Measurements from ENCODE around the gene CALML5. TPM values are rescaled to one million over a fixed set of nuclear protein-coding genes. Genes with fewer than 3 reads are reported as not detected.
A peak's percentile ranks its signal among the peaks of the same experiment; 100 is the strongest.
"Not testable (repeated sequence)": the region's sequence is repeated elsewhere in the genome, so short reads cannot be mapped to it uniquely, and the experiment has no call there.

CALML5 gene
- total and polyA plus RNA-seq, 5 experiments from 2014 or later: not detected

DNA sequence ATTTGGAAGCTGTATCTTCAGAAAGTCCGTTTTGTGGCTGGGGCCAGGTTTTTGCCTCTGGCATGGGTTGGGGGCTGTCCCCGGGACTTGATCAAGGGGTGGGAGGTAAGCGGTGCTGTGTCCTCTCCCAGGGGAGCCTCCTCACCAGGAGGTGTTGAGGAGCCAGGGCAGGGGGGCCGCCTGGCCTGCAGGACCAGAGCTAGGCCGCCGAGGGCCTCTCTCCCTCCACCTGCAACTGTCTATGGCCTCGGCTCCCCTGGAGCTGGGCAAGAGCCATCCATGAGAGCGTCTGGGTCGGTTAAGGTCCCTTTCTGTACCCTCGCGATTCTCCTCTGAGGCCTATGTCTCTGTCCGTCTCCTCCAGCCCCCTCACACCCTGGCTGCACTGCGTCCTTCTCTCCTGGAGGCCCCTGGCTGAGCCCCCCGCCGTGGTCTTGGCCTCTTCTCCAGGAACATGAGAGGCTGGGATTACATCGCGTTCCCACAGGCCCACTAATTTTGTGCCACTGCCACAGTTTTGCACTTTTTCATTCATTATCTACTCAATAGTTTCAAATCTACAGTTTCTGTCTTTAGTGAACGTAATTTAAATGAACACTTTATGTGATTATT is 20.6 kb downstream of the CALML5 start:
- ATAC-seq: no peak
- Mint-ChIP-seq H3K9me3 (no peaks in the 10 kb centered on the region), H3K36me3 (no peaks in the 10 kb centered on the region), H3K4me3 (no peak overlapping the region), H3K27ac (peak overlapping the region in 2 of 10 donors; percentile 22 to 48), H3K27me3 (peaks cover 0 to 2% (median 0%) of the 10 kb centered on the region in 5 donors), H3K4me1 (peaks cover 0 to 4% (median 0%) of the 10 kb centered on the region in 4 donors)
- POLR2A ChIA-PET: no interaction called here
- no peak for DNase-seq

DNA sequence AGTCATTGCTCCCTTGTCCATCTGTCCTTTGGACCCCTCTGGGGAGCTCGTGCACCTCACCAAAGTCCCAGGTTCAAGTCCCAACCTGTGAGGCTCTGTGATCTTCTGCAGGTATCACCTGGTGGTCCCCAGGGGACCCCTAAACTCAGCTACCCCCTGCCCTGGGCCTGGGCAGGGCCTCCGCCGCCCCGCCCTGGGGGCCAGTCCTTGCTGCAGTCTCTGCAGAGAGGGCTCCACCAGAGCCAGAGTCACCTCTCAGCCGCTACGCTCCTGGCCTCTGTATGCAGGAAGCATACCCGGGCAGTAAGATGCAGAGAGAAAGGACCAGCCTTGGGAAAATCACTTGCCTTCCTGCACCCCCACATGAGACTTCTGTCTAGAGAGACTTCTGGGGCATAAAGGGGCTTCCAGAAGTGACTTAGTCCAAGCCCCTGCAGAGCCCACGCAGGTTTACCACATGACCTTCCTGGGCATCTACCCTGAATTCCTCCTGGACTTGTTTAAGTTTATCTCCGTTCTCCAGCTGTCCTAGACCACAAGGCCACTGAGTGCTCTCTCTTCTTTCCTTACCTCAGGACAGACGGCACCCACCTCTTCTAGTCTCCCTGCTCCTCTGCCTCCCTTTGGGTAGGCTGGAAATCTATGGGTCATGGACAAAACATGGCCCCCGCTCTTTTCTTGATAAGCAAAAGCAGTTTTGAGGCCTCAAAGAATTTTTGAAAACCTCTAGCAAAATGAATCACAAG is 21.2 kb downstream of the CALML5 start:
- no peak for DNase-seq
- no peak overlapping the region for H3K27ac Mint-ChIP-seq
- H3K36me3 Mint-ChIP-seq: no peaks in the 10 kb centered on the region
- POLR2A ChIA-PET: no interaction called here
- no peak for ATAC-seq
- H3K9me3 Mint-ChIP-seq: no peaks in the 10 kb centered on the region
- no peak overlapping the region for H3K4me3 Mint-ChIP-seq
- peaks cover 0 to 4% (median 0%) of the 10 kb centered on the region in 4 donors for H3K4me1 Mint-ChIP-seq
- peaks cover 0 to 2% (median 0%) of the 10 kb centered on the region in 5 donors for H3K27me3 Mint-ChIP-seq

DNA sequence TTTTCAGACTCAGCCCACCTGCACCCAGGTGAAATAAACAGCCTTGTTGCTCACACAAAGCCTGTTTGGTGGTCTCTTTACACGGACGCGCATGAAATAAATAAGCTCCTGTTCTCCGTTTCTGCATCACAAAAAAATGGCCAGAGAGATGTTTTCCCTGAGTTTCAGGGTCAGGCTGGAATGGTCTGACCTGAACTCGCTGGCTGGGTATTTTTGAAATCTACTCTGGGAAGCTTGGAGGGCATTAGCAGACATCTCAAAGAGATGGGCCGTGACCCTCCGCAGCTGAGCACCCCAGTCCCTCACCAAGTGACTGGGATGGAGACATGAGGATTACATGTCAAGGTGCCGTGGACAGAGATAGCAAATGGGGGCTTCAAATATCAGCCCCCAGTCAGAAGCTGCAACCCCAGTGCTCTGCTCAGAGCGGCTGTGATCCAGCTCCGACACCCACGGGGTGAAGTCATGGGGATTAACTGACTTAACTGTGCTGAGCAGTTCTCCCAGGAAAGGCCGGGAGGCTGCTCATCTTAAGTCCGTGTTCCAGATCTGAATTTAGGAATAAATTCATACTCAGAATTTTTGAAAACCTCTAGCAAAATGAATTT is 22.3 kb downstream of the CALML5 start:
- DNase-seq (no peak), ATAC-seq (no peak)
- Mint-ChIP-seq H3K4me3 (no peak overlapping the region), H3K27ac (no peak overlapping the region), H3K9me3 (no peaks in the 10 kb centered on the region), H3K27me3 (peaks cover 0 to 4% (median 0%) of the 10 kb centered on the region in 5 donors), H3K4me1 (peaks cover 0 to 4% (median 0%) of the 10 kb centered on the region in 4 donors), H3K36me3 (no peaks in the 10 kb centered on the region)
- POLR2A ChIA-PET: no interaction called here

DNA sequence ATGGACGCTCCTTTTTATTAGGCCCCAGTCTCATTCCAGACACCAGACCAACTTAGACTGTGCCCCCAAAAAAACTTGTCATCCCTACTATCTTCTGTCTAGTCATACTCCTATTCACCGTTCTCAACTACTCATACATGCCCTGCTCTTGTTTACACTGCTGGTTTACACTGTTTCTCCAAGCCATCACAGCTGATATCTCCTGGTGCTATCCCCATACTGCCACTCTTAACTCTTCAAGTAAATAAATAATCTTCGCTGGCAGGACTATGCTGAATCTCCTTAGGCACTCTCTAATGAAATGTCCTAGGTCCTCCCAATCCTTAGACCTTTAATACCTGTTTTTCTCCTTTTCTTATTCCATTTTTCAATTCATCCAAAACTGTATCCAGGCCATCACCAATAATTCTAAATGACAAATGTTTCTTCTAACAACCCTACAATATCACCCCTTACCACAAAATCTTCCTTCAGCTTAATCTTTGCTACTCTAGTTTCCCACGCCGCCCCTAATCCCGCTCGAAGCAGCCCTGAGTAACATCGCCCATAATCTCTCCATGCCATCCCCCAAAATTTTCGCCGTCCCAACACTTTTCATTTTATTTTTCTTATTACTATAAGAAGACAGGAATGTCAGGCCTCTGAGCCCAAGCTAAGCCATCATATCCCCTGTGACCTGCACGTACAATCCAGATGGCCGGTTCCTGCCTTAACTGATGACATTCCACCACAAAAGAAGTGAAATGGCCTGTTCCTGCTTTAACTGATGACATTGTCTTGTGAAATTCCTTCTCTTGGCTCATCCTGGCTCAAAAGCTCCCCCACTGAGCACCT is 23.2 kb downstream of the CALML5 start:
- H3K27me3 Mint-ChIP-seq, H3K4me3 Mint-ChIP-seq, H3K4me1 Mint-ChIP-seq, POLR2A ChIA-PET, H3K36me3 Mint-ChIP-seq, H3K27ac Mint-ChIP-seq, H3K9me3 Mint-ChIP-seq, ATAC-seq, DNase-seq: not testable (repeated sequence)

DNA sequence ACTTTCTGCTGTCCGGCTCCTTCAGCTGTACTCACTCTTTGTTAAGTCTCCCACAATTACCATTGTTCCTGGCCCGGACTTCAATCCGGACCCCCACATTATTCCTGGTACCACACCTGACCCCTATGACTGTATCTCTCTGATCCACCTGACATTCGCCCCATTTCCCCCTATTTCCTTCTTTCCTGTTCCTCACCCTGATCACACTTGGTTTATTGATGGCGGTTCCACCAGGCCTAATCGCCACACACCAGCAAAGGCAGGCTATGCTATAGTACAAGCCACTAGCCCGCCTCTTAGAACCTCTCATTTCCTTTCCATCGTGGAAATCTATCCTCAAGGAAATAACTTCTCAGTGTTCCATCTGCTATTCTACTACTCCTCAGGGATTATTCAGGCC is 24.3 kb downstream of the CALML5 start:
- not testable (repeated sequence) for H3K4me1 Mint-ChIP-seq

DNA sequence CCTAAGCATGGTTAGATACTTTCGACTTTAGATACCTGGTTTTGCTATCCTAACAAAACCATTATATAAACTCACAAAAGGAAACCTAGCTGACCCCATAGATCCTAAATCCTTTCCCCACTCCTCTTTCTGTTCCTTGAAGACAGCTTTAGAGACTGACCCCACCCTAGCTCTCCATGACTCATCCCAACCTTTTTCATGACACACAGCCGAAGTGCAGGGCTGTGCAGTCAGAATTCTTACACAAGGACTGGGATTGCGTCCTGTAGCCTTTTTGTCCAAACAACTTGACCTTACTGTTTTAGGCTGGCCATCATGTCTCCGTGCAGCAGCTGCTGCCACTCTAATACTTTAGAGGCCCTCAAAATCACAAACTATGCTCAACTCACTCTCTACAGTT is 24.7 kb downstream of the CALML5 start:
- DNase-seq, ATAC-seq: not testable (repeated sequence)

More for the DNA sequence above, 24.3 kb downstream of the CALML5 start:
- H3K9me3 Mint-ChIP-seq, H3K36me3 Mint-ChIP-seq, H3K27me3 Mint-ChIP-seq, H3K4me3 Mint-ChIP-seq, ATAC-seq, H3K27ac Mint-ChIP-seq, DNase-seq: not testable (repeated sequence)
- POLR2A ChIA-PET: interaction anchor here (0.9 kb wide), 1 partner anchor 89 kb away, joined by 3 read pairs; no protein-coding TSS in a partner anchor

DNA sequence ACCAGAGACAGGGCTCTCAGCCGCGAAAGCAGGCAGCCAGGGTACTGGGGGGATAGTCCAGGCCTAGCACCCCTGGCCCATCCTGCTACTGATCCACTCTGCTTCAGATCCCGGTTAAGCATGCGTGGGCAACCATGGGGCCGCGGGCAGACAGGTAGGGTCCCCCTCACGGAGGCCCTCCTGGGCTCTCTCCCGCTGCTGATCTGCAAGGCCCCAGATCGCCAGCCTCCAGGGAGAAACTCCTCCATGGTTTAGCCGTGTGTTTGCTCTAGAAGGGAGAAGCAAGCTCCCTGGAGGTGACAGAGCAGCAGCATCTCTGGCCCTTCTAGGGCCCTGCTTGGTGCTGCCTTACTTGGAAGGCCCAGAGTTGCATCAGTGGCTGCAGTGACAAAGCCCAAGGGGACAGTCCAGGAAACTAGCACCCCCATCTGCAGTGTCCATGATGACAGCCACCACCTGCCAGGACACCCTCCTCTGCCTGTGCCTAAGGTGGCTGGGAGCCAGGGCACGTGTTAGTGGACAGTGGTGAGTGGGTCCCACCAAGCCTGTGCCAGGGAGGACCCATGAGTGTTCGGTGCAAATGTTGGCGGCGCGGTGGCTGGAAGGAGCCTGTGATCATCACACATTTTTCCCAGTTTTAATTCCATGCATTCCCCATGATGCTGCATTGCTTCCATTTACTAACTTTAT is 29.2 kb downstream of the CALML5 start:
- Mint-ChIP-seq H3K27me3 (peaks cover 0 to 4% (median 0%) of the 10 kb centered on the region in 5 donors), H3K4me1 (peaks cover 0 to 8% (median 6%) of the 10 kb centered on the region in 4 donors), H3K36me3 (no peaks in the 10 kb centered on the region), H3K9me3 (peaks cover 0 to 3% (median 0%) of the 10 kb centered on the region in 9 donors), H3K4me3 (no peak overlapping the region), H3K27ac (no peak overlapping the region)
- no peak for DNase-seq
- POLR2A ChIA-PET: no interaction called here
- ATAC-seq: no peak

More for the DNA sequence above, 24.7 kb downstream of the CALML5 start:
- H3K4me3 Mint-ChIP-seq, H3K4me1 Mint-ChIP-seq, H3K9me3 Mint-ChIP-seq, H3K36me3 Mint-ChIP-seq, H3K27ac Mint-ChIP-seq, H3K27me3 Mint-ChIP-seq: not testable (repeated sequence)
- POLR2A ChIA-PET: interaction anchor here (0.9 kb wide), 1 partner anchor 90 kb away, joined by 3 read pairs; no protein-coding TSS in a partner anchor

DNA sequence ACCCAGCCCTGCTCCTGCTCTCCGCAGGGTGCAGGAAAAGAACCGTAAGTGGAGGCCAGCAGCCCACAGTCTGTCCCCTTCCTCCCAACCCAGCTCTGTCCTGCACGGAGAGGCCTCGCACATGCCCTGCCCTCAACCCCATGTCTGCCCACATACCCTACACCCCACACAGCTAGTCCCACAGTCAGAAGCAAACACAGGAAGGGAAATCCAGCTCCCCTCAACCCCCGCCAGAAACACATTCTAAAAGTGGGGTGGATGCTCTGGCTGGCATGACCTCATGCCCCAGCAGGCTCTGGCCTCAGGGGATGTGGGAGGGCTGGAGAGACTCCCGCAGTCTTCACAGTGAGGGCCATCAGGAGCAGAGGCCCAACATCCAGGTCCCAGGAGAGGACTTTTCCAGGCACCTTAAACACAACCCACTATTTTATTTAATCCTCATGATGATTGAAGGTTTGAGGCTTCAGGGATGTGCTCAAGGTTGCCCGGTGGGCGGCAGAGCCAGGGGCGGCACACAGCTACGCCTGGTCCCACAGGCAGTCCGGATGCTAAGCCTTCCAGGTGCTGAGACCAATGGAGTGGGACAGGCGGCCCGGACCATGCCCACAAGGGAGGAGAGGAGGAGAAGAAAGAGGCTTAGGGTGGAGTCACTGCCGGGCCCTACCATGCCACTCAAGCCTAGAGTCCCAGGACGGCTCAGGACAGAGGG is 29.9 kb downstream of the CALML5 start:
- Mint-ChIP-seq H3K4me1 (peaks cover 0 to 8% (median 6%) of the 10 kb centered on the region in 4 donors), H3K4me3 (no peak overlapping the region), H3K27me3 (peaks cover 0 to 4% (median 0%) of the 10 kb centered on the region in 5 donors), H3K9me3 (peaks cover 0 to 3% (median 0%) of the 10 kb centered on the region in 9 donors), H3K27ac (peak overlapping the region in 2 of 10 donors; percentile 14 to 22), H3K36me3 (no peaks in the 10 kb centered on the region)
- no peak for ATAC-seq
- DNase-seq: no peak
- POLR2A ChIA-PET: no interaction called here

DNA sequence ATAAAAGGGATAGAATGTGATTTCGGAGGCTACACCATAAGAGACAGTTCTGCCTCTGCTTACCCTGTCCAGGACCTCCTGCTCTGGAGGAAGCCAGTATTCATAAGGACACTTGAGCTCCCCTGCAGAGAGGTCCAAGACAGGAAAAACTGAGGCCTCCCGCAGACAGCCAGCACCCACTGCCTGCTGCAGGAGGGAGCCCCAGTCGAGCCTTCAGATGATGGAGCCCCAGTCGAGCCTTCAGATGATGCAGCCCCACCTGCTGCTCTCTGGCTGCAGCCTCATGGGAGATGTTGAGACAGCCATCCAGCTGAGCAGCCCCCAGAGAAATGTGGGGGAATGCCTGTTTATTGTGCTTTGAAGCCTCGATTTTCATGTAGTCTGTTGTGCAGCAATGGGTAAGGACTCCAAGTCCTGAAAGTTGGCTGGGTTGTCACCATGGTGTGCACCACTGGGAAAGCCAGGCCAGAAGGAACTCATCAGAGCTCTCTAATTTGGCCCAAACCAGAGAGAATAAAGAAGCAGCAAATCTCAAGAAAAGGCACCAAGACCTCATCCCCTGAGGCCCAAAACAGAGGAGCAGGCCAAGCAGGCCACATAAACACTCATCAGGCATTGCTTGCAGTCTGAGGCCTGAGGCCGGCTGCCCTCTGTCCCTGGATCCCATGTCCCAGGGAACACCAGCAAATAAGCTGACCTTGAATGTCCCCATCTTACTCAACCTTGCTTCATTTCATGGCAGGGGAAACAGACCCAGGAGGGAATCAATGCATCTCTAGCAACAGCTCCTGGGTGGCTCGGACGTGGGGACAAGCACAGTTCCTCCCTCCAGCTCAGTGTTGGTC is 30.9 kb downstream of the CALML5 start:
- Mint-ChIP-seq H3K27me3 (peaks cover 0 to 6% (median 3%) of the 10 kb centered on the region in 5 donors), H3K4me1 (peaks cover 0 to 8% (median 6%) of the 10 kb centered on the region in 4 donors), H3K36me3 (no peaks in the 10 kb centered on the region), H3K4me3 (no peak overlapping the region), H3K27ac (no peak overlapping the region), H3K9me3 (peaks cover 0 to 3% (median 0%) of the 10 kb centered on the region in 9 donors)
- DNase-seq (no peak), ATAC-seq (no peak)
- POLR2A ChIA-PET: no interaction called here

DNA sequence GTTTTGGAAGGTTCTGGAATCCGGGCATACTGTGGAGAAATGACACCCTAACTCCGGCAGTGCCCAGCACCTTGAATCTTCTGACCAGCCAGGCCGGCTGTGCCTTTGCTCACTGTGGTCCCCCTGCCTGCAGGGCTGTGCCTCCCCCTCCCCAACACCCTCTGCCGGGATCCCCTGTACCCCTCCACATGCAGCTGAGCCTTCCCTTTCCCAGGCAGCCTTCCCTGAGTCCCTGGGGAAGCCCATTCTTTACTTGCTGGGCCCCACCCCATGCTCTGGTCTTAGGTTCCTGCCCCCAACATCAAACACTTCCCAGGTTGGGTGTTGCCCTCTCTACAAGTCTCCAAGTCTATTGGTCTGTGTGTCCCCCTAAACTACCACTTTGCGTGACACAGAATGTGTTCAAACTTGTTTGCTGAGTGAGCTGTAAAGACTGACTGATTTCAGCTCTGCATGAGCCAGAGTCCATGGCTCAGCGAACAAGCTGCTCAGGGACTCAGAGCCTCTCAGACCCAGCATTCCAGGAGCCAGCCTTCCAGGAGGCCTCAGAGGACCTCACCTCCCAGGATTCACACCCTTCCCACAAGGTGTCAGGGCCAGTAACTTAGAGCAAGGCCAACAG is 31.6 kb downstream of the CALML5 start:
- Mint-ChIP-seq H3K4me1 (peaks cover 0 to 8% (median 6%) of the 10 kb centered on the region in 4 donors), H3K9me3 (peaks cover 0 to 3% (median 0%) of the 10 kb centered on the region in 9 donors), H3K27me3 (peaks cover 0 to 11% (median 4%) of the 10 kb centered on the region in 5 donors), H3K27ac (peak overlapping the region in 1 of 10 donors; percentile 75), H3K4me3 (no peak overlapping the region), H3K36me3 (no peaks in the 10 kb centered on the region)
- POLR2A ChIA-PET: no interaction called here
- DNase-seq (no peak), ATAC-seq (no peak)

DNA sequence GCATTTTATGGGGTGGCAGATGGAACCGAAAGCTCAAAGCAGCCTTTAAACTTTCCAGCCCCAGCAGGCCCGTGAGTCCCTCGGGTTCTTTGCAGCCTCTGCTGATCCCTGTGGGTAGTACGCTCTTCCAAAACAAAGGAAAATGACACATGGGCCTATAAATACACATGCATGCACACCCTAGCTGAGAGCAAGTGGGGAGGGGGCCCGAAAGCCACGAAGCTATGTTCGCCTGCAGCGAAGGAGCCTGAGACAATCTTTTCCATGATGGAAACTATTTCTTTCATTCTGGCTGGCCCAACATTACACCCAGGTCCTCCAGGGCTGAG is 32.2 kb downstream of the CALML5 start:
- POLR2A ChIA-PET: no interaction called here
- no peak for ATAC-seq
- no peak for DNase-seq
- Mint-ChIP-seq H3K9me3 (peaks cover 0 to 3% (median 0%) of the 10 kb centered on the region in 9 donors), H3K4me3 (no peak overlapping the region), H3K4me1 (peaks cover 3 to 8% (median 6%) of the 10 kb centered on the region in 4 donors), H3K36me3 (no peaks in the 10 kb centered on the region), H3K27me3 (peaks cover 0 to 11% (median 4%) of the 10 kb centered on the region in 5 donors), H3K27ac (no peak overlapping the region)

All from naive thymus-derived CD8-positive, alpha-beta T cell (primary cell).